Activated T-cell treated with anti-CD3 and anti-CD28 coated beads, Interleukin-2, amount 50 U/mL, for 1 hour (primary cell): ENCODE data around the gene LGALS4.
"Not testable (repeated sequence)": the region's sequence is repeated elsewhere in the genome, so short reads cannot be mapped to it uniquely, and the experiment has no call there.

Source experiments
- DNase-seq: peaks from one replicate; pipeline ENCODE4 v3.0.0-alpha.2; 2020

Gene LGALS4

DNA sequence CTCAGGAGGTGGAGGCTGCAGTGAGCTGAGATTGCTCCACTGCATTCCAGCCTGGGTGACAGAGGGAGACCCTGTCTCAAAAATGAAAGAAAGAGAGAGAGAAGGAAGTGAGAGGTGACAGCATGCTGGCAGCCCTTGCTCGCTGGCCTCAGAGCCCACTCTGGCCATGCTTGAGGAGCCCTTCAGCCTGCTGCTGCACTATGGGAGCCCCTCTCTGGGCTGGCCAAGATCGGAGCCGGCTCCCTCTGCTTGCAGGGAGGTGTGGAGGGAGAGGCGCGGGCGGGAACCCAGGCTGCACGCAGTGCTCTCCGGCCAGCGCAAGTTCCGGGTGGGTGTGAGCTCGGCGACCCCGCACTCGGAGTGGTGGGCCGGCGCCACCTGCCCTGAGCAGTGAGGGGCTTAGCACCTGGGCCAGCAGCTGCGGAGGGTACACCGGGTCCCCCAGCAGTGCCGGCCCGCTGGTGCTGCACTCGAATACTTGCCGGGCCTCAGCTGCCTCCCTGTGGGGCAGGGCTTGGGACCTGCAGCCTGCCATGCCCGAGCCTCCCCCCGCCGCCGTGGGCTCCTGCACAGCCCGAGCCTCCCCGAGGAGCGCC, 8.6 kb upstream of the LGALS4 start:
- DNase-seq: not testable (repeated sequence)

DNA sequence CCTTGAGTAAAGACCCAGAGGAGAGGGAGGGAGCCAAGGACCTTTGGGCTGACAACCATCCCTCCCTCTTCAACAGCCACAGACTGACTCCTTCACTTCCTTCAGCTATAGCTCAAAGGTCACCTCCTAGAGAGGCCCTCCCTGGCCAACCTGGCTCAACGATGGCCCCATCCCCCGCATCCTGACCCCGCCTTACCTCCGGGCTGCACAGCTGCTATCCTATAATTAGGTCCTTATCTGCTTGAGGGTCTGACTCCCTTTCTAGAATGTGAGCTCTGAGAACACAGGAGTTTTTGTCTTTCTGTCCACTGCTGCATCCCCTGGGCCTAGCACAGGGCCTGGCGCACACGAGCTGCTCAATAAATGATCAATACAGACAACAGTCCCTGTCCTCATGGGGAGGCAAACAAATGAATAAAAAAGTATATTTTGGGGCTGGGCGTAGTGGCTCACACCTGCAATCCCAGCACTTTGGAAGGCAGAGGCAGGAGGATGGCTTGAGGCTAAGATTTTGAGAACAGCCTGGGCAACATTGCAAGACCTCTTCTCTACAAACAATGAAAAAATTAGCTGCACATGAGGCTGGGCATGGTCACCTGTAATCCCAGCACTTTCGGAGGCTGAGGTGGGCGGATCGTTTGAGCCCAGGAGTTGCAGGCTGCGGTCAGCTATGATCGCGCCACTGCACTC, 6.6 kb upstream of the LGALS4 start:
- DNase-seq: no peak

DNA sequence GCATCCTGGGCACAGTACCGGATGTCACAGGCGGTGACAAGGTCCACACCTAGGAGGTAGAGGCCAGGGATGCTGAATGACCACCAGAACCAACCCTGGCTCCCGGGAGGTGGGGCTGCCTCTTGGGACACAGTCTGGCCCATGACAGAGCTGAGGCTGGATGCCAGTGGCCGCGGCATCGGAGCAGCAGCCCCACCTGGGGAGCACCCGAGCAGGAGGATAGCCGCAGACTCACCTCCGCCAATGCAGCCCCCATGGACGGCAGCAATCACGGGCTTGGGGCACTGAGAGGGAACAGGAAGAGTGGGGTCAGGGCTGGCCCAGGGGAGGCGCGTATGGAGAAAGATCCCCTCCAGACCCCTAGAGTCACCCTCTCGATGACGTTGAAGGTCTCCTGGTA, 4.3 kb upstream of the LGALS4 start:
- DNase-seq: no peak

DNA sequence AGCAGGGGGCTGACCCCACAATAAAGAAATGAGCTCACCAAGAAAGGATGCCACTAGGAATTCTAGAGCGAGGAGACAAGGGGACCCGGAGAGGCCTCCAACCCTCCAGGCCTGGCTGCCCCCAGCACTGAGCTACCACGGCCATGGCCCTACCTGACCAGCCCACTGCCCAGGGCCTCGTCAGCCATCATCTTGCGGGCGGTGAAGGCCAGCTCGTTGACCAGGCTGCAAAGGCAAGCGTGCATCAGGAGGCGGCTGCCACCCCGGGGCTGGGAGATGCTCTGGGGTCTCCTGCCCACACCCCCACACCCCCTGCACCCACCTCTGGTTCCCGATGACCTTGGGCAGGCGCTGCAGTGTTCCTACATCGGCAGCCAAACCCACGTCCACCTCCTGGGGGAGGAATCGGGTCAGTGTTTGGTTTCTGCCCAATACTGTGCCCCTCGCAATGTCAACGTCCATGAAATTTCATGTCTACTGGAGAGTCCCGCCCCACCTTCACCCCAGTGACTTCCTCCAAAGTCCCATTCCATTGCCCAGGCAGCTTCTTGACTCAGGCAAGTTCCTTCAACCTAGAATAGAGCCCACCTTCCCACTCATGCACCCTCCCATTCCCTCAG, 3.5 kb upstream of the LGALS4 start:
- no peak for DNase-seq

DNA sequence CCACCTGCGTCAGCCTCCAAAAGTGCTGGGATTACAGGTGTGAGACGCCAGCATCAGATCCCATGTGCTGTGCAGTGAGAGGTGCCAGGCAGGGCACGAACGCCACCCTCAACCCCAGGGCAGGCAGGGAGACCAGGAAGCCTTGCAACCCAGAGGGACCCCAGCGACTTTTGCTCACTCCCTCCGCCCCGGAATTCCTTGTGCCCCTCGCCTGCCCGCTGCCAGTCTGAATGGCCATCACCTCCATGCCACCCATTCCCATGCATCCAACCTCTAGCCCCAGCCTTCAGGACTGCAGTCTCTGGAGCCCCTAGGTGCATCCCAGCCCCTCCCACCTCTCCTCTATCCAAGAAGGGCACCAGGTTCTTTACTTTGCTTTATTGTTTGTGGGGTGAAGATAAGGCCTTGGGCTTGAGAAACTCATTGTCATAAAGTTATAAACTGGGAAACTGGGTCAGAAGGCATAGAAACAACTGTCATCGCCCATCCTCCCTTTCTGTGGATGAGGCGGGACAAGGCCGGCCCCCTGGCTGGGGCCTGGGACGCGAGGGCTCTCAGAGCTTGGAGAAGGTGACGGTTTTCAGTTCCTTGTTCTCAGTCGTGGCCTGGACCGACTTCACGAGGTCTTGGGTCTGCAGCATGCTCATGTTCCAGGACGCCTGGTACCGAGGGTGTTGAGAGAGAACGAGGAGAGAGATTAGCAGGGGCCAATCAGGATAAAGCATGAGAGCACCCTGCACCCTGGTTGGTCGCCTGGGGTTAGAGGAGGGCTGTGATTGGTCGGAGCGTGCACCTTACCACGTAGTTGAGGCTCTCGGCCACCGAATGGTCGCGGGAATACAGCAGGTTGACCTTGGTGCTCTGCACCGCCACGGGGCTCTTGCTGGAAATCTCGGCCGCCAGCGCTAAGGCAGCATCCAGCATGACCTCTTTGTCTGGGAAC, 2.6 kb upstream of the LGALS4 start:
- DNase-seq: no peak

DNA sequence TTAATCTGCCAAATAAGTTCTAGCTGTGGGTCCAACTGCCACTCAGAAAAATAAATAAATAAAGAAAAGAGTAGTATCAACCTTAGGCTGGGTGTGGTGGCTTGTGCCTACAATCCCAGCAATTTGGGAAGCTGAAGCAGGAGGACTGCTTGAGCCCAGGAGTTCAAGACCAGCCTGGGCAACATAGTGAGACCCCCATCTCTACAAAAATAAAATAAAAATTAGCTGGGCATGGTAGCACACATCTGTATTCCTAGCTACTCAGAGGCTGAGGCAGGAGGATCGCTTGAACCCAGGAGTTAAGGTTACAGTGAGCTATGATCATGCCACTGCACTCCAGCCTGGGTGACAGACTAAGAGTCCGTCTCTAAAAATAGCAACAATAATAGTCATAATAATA, 1.2 kb upstream of the LGALS4 start:
- DNase-seq: not testable (repeated sequence)

DNA sequence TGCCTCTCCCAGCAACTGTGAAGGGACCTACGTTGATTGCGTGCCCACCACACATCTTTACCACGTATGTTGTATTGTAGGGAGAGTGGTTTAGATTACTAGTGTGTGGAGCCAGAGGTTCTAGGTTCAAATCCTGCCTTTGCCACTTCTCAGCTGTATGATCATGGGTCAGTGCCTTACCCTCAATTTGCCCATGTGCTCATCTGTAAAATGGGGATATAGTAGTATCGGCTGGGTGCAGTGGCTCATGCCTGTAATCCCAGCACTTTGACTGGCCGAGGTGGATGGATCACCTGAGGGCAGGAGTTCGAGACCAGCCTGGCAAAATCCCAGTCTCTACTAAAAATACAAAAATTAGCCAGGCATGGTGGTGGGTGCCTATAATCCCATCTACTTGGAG, 578 bp upstream of the LGALS4 start:
- DNase-seq: no peak

DNA sequence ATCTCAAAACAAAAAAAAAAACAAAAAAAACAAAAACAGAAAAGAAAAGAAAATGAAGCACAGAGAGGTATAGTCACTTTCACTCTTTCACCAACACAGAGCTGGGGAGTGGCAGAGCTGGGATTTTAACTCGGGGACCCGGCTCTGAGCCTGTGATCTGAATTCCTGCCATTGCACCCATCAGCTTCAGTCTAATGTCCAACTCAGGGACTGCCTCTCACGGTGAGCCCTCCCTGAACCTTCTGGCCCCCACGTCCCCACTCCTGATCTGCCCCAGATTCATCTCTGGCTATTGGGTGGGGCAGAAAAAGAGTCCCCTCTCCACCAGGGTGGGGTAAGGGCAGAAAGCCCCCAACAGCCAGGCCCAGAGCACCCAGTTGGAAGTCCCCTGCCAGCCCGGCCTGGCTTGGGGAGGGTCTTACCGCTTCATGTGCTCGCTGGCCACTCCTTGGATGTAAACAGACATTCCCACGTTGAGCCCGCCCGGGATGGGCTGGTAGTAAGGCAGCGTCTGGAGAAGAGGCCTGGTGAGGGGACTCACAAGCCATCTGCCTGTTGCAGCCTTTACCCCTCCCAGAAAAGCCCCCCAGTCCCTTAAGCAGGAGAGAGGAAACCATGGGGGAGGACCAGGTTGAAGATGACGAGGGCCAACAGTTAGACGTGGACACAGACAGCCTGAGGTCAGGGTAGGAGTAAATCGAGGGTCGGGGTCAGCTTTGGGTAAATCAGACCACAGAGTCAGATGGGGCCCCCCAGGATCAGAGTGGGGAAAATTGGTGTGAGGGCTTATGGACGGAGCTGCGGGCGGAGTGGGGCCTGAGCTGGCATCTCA, 520 bp downstream of the LGALS4 start:
- no peak for DNase-seq

DNA sequence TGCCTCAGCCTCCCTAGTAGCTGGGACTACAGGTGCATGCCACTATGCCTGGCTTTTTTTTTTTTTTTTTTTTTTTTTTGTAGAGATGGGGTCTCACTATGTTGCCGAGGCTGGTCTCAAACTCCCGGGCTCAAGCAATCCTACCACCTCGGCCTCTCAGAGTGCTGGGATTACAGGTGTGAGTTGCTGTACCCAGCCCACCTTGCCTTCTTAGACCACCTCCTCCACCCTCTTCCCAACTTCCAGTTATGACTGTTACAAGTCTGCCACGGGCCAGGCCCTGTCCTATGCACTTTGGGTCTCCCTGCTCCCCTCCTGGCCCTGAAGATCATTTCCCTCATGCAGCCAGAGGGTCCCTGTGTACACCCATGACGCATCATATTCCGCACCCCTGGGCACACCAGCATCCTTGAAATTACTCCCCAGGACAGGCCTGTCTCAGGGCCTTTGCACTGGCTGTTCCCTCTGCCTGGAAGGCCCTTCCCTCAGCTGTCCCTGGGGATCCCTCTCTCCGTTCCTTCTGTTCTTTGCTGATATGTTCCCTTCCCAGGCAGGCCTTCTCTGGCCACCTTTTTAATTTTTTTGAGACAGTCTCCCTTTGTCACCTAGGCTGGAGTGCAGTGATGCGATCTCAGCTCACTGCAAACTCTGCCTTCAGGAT, 3.0 kb downstream of the LGALS4 start:
- DNase-seq: no peak

DNA sequence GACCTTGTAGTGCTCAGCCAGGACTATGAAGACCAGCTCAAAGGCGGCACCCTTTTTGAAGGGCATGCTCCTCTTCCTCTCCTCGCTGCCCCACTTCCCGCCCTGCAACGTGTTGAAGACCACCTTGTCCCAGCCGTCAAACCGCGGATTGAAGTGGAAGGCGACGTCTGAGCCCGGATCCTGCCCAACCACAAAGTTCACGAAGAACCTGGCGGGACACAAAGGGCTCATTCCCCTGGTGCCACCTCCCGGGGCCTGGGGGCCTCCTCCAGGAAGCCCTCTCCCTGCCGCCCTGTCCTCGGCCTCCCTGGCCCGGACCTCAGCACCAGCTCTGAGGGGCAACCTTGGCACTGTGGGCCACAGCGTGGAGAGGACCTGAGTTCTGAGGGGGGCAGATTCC, 4.0 kb downstream of the LGALS4 start:
- no peak for DNase-seq

DNA sequence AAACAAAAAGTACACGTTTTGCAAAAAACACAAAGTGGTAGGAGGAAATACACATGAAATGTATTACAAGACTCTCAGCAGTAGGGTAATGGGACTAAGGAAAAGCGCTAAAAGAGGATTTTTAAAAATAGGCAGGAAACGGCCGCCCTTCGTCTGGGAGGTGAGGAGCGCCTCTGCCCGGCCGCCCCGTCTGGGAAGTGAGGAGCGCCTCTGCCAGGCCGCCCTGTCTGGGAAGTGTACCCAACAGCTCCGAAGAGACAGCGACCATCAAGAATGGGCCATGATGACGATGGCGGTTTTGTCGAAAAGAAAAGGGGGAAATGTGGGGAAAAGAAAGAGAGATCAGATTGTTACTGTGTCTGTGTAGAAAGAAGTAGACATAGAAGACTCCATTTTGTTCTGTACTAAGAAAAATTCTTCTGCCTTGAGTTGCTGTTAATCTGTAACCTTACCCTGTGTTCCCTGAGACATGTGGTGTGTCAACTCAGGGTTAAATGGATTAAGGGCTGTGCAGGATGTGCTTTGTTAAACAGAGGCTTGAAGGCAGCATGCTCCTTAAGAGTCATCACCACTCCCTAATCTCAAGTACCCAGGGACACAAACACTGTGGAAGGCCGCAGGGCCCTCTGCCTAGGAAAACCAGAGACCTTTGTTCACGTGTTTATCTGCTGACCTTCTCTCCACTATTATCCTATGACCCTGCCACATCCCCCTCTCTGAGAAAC, 5.2 kb downstream of the LGALS4 start:
- not testable (repeated sequence) for DNase-seq

DNA sequence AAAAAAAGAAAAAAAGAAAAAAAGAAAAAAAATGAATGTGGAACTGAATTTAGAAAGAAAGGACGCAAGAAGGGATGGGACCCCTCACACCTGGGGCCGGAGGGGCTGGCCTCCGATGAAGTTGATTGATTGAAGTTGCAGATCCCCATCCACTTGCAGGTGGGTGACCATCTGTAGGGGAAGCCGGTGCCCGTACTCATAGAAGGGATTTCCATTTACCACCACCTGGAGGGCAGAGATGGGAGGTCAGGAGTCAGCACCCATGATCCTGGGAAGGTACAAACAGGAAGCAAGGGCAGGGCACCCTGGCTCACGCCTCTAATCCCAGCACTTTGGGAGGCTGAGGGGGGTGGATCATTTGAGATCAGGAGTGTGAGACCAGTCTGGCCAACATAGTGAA, 6.4 kb downstream of the LGALS4 start:
- DNase-seq: no peak

DNA sequence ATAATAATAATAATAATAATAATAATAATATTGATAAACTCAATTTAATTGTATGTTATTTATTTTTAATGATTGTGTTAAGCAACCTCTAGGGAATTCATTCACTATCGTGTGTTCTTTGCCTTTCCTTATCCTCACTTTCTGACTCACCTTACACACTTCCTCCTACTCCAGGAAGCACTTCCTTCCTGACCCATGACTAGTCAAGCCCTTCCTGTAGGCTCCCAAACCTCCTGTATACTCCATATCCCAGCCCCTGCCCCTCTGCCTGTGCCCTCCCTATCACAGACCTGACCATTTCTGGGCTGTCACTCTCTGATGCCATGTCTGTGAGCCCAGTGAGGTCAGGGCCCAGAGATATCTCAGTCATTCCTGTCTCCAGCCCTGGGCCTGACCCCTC, 7.6 kb downstream of the LGALS4 start:
- DNase-seq: no peak

DNA sequence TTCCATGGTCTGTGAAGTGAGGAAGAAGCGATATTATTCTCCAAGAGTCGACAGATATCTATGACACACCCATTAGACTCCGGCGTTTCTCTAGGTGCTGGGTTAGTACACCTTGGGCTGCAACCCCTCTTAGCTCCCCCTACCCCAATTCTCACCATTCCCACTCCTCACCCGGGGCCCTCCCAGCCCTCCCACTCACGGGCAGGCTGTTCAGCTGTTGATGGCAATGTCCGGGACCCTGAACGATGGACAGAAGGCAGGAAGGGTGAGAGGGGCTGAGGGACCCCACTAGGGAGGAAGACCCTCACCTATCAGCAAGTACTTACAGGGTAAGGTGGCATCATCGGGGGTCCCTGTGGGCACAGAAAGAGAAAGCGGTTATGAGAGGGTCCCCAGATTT, 9.2 kb downstream of the LGALS4 start:
- DNase-seq: no peak

DNA sequence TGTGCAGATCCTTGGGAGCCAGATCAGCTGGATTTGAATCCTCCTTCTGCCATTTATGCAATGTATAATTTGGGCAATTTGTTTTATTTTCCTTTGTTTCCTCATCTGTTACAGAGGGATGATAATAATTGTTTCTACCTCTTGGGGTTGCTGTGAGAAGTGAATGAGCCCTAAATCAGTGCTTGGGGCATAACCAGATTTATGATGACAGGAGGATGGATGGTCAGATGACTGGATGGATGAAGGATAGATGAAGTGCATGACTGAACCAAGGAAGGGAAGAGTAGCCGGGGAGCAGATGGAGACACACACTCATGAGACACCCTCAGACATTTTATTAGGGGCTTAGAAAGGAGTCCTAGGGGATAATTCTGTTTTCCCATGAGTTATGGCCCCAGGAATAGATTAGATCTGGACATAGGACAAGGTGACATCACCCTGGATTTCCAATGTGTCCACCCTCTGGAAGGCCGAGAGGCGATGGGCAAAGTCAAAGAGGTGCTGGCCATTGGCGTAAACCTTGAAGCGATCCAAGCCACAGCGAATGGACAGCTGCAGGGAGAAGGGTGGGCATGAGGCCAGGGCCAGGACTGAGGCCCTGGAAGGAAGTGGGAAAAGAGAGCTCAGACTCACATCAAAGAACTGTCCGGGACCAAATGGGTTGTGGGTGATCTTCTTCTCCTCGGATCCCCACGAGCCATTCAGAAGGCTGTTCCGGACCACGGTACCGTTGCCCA, 11.2 kb downstream of the LGALS4 start:
- no peak for DNase-seq

DNA sequence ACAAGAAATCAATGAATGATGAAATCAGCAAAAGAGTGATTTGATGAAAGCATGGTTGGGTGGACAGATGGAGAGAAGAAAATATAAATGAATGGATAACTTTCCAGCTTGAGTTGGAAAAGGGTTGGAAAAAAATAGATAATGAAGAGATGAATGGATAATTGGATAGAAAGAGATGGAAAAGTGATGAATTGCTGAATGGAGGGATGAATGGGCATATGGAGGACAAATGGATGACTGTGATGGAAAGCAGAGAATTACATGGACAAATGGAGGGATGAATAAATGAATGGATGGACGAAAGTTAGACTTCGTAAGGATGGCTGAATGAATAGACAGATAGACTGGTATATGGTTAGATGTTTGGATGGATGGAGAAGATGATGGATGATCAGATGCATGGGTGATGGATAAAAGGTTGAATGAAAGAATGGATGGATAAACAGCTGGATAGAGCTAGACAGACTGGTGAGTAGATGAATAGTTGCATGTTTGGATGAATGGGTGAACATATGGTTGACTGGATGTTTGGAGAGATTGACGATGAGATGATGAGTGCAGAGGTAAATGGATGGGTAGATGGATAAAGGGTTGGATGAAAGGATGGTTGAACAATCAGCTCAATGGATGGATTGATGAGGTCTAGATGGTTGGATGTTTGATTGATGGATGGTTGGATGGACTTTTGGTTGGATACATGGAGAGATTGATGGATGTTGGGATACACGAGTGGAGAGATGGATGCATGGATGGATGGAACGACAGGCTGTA, 12.0 kb downstream of the LGALS4 start:
- DNase-seq: no peak

DNA sequence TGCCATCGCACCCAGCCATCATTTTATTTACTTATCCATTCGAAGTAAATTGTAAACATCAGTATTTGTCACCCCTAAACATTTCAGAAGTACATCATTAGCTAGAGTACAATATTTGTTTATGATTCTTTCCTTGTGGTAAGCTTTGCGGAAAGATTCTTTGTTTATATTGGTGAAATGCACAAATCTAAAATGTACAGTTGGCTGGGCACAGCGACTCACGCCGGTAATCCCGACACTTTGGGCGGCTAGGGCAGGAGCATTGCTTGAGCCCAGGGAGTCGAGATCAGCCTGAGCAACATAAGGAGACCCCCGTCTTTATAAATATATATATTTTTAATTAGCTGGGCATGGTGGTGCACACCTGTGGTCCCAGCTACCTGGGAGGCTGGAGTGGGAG, 13.6 kb downstream of the LGALS4 start:
- no peak for DNase-seq

DNA sequence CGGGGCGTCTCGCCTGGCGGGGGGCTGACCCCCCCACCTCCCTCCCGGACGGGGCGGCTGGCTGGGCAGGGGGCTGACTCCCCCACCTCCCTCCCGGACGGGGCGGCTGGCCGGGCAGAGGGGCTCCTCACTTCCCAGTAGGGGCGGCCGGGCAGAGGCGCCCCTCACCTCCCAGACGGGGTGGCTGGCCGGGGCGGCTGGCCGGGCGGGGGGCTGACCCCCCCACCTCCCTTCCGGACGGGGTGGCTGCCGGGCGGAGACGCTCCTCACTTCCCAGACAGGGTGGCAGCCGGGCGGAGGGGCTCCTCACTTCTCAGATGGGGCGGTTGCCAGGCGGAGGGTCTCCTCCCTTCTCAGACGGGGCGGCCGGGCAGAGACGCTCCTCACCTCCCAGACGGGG, 15.0 kb downstream of the LGALS4 start:
- not testable (repeated sequence) for DNase-seq

DNA sequence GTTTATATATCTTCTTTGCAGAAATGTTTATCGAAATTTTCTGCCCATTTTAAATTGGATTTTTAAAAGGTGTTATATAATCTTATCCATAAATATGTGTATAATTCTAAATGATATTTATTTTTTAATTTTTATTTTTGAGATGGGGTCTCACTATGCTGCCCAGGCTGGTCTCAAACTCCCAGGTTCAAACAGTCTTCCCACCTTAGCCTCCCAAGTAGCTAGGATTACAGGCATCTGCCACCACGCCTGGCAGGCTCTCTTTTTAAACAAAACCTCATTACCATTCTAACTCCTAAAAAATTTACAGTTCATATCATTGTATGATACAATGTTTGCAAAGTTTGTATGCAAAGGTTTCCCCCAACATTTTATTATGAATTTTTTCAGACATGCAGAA, 16.6 kb downstream of the LGALS4 start:
- no peak for DNase-seq

DNA sequence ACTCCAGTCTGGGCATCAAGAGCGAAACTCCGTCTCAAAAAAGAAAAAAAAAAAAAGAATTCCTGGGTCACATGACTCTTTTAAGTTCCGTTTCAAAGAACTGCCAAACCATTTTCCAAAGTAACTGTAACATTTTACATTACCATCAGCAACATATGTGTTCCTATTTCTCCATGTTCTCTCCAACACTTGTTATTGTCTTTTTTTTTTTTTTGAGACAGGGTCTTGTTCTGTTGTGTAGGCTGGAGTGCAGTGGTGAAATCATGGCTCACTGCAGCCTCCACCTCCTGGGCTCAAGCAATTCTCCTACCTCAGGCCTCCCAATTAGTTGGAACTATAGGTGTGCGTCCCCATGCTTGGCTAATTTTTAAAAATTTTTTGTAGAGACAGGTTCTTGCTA, 17.2 kb downstream of the LGALS4 start:
- no peak for DNase-seq
